ENCODE measurements around the gene RARRES1. TPM values are rescaled to one million over a fixed set of nuclear protein-coding genes. Genes with fewer than 3 reads are reported as not detected.

The RARRES1 gene
- total RNA-seq, 1 experiment from 2014 or later, result 0.81 TPM

DNA sequence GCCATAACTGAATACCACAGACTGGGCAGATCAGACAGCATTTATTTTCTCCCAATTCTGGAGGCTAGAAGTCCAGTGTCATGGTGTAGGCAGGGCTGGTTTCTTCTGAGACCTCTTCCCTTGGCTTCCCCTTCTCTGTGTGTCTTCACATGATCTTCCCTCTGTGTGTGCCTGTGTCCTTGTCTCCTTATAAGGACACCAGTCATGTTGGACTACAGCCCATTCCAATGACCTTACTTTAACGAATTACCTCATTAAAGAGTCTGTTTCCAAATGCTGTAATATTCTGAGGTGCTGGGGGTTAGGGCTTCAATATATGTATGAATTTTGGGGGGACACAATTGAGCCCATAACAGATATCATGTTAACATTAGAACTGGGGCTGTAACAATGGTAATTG, 13.3 kb upstream of the RARRES1 start:
- Histone ChIP-seq H2AFZ (ENCODE audit: low read length) (no peak overlapping the region), H2BK120ac (ENCODE audit: low read depth, low read length, poor library complexity, severe bottlenecking) (no peak overlapping the region), H2BK20ac (ENCODE audit: low read depth, low read length, poor library complexity, severe bottlenecking) (no peak overlapping the region), H3K23ac (ENCODE audit: insufficient read length, low read depth, low read length) (no peak overlapping the region), H3K4me1 (ENCODE audit: insufficient read depth, low read length) (no peaks in the 10 kb centered on the region), H3K23me2 (ENCODE audit: insufficient read length, low read depth, low read length, poor library complexity, severe bottlenecking) (no peaks in the 10 kb centered on the region), H4K91ac (ENCODE audit: insufficient read length, low read depth, low read length) (no peak overlapping the region), H2AK5ac (ENCODE audit: insufficient read length, low read length) (no peak overlapping the region), H3T11ph (ENCODE audit: low read length) (no peak overlapping the region), H3K27me3 (ENCODE audit: insufficient read depth, low read length) (no peaks in the 10 kb centered on the region), H3K18ac (ENCODE audit: insufficient read length, low read depth, low read length) (no peak overlapping the region), H3K79me2 (ENCODE audit: insufficient read depth, low read length) (no peaks in the 10 kb centered on the region), H2BK12ac (ENCODE audit: insufficient read length, low read depth, low read length) (no peak overlapping the region), H3K9ac (ENCODE audit: extremely low read depth, insufficient read length, low read length) (no peak overlapping the region), H3K4ac (ENCODE audit: low read depth, low read length) (no peak overlapping the region), H3K79me1 (ENCODE audit: insufficient read depth, low read depth, low read length, poor library complexity, severe bottlenecking) (no peaks in the 10 kb centered on the region), H3K27ac (ENCODE audit: insufficient read length, low read depth, low read length) (no peak overlapping the region), H2BK5ac (ENCODE audit: insufficient read length, low read length) (no peak overlapping the region), H4K20me1 (ENCODE audit: control insufficient read depth, insufficient read depth, insufficient read length) (no peaks in the 10 kb centered on the region), H4K8ac (replicated peaks; ENCODE audit: insufficient read length, low read depth, low read length) (no peak overlapping the region), H3K56ac (ENCODE audit: insufficient read length, low read depth, low read length) (no peak overlapping the region), H2BK15ac (ENCODE audit: low read depth, low read length) (no peak overlapping the region), H4K5ac (ENCODE audit: insufficient read length, low read depth, low read length) (no peak overlapping the region), H3K14ac (ENCODE audit: insufficient read depth, low read length) (no peak overlapping the region), H3K9me3 (ENCODE audit: control insufficient read depth, low read depth, low read length) (no peaks in the 10 kb centered on the region), H3K4me2 (ENCODE audit: insufficient read depth, insufficient read length, low read length) (no peak overlapping the region)
- Mint-ChIP-seq H3K36me3 (ENCODE audit: insufficient read depth in 1 of 3, low read depth in 3 of 3) (peaks cover 0 to 13% (median 4%) of the 10 kb centered on the region in 3 experiments; a peak in 4 of 7 replicates), H3K9me3 (no peaks in the 10 kb centered on the region), H3K4me3 (no peak overlapping the region), H3K4me1 (peaks cover 0 to 2% of the 10 kb centered on the region in 2 experiments; a peak in 2 of 4 replicates), H3K27ac (no peak overlapping the region), H3K27me3 (ENCODE audit: low read depth) (no peaks in the 10 kb centered on the region)
- DNase-seq, result no peak
- TF ChIP-seq, protein P1, sequence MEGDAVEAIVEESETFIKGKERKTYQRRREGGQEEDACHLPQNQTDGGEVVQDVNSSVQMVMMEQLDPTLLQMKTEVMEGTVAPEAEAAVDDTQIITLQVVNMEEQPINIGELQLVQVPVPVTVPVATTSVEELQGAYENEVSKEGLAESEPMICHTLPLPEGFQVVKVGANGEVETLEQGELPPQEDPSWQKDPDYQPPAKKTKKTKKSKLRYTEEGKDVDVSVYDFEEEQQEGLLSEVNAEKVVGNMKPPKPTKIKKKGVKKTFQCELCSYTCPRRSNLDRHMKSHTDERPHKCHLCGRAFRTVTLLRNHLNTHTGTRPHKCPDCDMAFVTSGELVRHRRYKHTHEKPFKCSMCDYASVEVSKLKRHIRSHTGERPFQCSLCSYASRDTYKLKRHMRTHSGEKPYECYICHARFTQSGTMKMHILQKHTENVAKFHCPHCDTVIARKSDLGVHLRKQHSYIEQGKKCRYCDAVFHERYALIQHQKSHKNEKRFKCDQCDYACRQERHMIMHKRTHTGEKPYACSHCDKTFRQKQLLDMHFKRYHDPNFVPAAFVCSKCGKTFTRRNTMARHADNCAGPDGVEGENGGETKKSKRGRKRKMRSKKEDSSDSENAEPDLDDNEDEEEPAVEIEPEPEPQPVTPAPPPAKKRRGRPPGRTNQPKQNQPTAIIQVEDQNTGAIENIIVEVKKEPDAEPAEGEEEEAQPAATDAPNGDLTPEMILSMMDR (conservative IDR thresholded peaks at IDR 0.05), result no peak
- no CpG with 5 or more reads among the region's 1 CpG for whole genome bisulfite sequencing (ENCODE audit: extremely low coverage, insufficient read length, low lambda C conversion rate)

Data from H9 (cell line).